MV-4-11 (cell line): ENCODE data around the gene OR6C70.
"Not testable (repeated sequence)": the region's sequence is repeated elsewhere in the genome, so short reads cannot be mapped to it uniquely, and the experiment has no call there.

Experiments used
- DNase-seq: peaks from one replicate; lab custom pipeline; 2025; lab: John Stamatoyannopoulos, UW

The OR6C70 gene

GRCh38 chr12:55470088-55470829 lies at the start of gene OR6C70:
Gene OR6C70, minus strand, starts transcription at chr12:55470138. Its CDS starts 0 bp downstream, at chr12:55470138.
- no peak for DNase-seq

GRCh38 chr12:55516391-55516790 lies 46.5 kb upstream of the OR6C70 start:
- peak; percentile 74 for DNase-seq

GRCh38 chr12:55515696-55516095 lies 45.8 kb upstream of the OR6C70 start:
- peak; percentile 16 for DNase-seq

GRCh38 chr12:55501601-55502000 lies 31.7 kb upstream of the OR6C70 start:
- no peak for DNase-seq

- DNase-seq = no peak
Observed at GRCh38 chr12:55499810-55500252, 29.9 kb upstream of the OR6C70 start.

GRCh38 chr12:55499231-55499630 lies 29.3 kb upstream of the OR6C70 start:
- DNase-seq = no peak

GRCh38 chr12:55495490-55495889 lies 25.6 kb upstream of the OR6C70 start:
- DNase-seq = no peak

GRCh38 chr12:55492078-55492477 lies 22.1 kb upstream of the OR6C70 start, which contains the start of gene OR6C68:
Gene OR6C68, plus strand, starts transcription at chr12:55492378. Its CDS starts 0 bp downstream, at chr12:55492378.
- DNase-seq = no peak

GRCh38 chr12:55484284-55484683 lies 14.3 kb upstream of the OR6C70 start:
- DNase-seq = not testable (repeated sequence)

- not testable (repeated sequence) for DNase-seq
Observed at GRCh38 chr12:55479136-55479535, 9.2 kb upstream of the OR6C70 start.

- no peak for DNase-seq
Observed at GRCh38 chr12:55472264-55472663, 2.3 kb upstream of the OR6C70 start.

GRCh38 chr12:55469291-55469690 lies 647 bp downstream of the OR6C70 start:
- DNase-seq = peak; percentile 32

GRCh38 chr12:55467836-55468235 lies 2.1 kb downstream of the OR6C70 start:
- peak; percentile 89 for DNase-seq

- not testable (repeated sequence) for DNase-seq
Observed at GRCh38 chr12:55464926-55465325, 5.0 kb downstream of the OR6C70 start.

- DNase-seq = no peak
Observed at GRCh38 chr12:55448825-55449224, 21.1 kb downstream of the OR6C70 start.

- DNase-seq = peak; percentile 70
Observed at GRCh38 chr12:55446326-55446725, 23.6 kb downstream of the OR6C70 start.

- DNase-seq = peak; percentile 43
Observed at GRCh38 chr12:55445357-55445756, 24.6 kb downstream of the OR6C70 start.

GRCh38 chr12:55443776-55444175 lies 26.2 kb downstream of the OR6C70 start, which contains the start of gene OR6C2:
Gene OR6C2, plus strand, starts transcription at chr12:55444076. Its CDS starts 8,138 bp downstream, at chr12:55452214.
- DNase-seq = no peak

GRCh38 chr12:55441233-55441632 lies 28.7 kb downstream of the OR6C70 start:
- not testable (repeated sequence) for DNase-seq

- DNase-seq = peak; percentile 26
Observed at GRCh38 chr12:55428331-55429243, 41.4 kb downstream of the OR6C70 start.

GRCh38 chr12:55425954-55426353 lies 44.0 kb downstream of the OR6C70 start, which contains the start of gene OR6C76:
Gene OR6C76, plus strand, starts transcription at chr12:55426254. Its CDS starts 0 bp downstream, at chr12:55426254.
- DNase-seq = no peak

GRCh38 chr12:55420307-55420962 lies 49.5 kb downstream of the OR6C70 start:
- no peak for DNase-seq
